8988T (cell line): ENCODE data around the gene MYEF2.

Experiments used
- DNase-seq: peaks from one replicate; pipeline ENCODE4 v3.0.0; 2011

MYEF2 gene, protein sequence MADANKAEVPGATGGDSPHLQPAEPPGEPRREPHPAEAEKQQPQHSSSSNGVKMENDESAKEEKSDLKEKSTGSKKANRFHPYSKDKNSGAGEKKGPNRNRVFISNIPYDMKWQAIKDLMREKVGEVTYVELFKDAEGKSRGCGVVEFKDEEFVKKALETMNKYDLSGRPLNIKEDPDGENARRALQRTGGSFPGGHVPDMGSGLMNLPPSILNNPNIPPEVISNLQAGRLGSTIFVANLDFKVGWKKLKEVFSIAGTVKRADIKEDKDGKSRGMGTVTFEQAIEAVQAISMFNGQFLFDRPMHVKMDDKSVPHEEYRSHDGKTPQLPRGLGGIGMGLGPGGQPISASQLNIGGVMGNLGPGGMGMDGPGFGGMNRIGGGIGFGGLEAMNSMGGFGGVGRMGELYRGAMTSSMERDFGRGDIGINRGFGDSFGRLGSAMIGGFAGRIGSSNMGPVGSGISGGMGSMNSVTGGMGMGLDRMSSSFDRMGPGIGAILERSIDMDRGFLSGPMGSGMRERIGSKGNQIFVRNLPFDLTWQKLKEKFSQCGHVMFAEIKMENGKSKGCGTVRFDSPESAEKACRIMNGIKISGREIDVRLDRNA

DNA sequence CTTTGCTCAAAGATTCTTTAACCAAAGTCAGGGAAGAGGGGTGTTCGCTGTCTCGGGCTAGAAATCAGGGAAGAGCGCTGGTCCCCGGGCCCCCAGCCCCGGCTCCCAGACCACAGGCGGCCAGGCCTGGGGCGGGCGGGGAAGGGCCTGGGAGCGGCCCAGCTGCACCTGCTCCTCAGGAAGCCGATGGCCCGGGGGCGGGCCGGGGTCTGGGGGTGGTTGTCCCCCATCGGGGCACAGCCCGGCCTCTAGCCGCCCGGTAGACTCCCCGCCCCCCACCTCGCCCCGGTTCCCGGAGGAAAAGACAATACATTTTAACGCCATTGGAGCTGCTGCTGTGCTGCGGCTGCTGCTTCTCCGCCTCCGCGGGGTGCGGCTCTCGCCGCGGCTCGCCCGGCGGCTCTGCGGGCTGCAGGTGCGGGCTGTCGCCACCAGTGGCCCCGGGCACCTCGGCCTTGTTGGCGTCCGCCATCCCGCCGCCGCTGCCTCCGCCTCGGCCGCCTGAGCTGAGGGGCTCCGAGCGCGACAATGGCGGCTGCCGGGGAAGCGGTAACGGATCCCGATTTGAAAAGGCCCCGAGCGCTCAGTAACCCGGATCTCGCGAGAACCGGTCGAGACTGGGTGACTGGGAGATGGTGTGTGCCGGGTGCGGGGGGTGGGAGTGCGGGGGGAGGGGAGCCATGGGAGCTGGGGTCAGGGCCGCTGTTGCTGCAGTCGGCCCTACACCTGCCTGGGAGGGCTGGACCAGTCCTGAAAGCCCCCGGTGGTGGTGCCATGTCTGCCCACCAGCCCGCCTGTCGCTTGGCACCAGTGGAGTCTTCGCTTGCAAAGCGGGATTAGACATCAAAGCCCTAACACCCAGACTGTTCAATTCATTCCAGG is at the start of gene MYEF2:
MYEF2 (minus strand) TSS at position 530 of the 882 bp plus-strand sequence; CDS start at position 472, 58 bp downstream.
- DNase-seq, result peak; percentile 38

DNA sequence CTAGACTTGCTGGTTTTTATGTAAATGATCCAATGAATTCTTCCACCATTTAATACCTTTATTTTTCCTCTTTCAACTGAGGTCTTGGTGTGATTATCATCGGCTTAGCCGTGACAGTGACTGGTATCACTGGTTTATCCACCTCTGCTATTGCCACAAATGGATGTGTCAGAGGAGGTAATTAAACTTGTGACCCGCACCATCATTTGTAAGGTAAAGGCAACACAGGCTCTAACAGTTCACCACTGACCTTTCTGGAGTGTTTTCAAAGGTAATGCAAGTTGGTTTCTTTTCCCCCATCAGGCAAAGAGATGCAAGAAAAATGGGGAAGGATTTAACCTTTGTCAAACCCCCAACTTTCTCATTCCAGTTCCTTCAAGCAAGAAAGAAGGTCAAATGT is 47.7 kb upstream of the MYEF2 start:
- no peak for DNase-seq

DNA sequence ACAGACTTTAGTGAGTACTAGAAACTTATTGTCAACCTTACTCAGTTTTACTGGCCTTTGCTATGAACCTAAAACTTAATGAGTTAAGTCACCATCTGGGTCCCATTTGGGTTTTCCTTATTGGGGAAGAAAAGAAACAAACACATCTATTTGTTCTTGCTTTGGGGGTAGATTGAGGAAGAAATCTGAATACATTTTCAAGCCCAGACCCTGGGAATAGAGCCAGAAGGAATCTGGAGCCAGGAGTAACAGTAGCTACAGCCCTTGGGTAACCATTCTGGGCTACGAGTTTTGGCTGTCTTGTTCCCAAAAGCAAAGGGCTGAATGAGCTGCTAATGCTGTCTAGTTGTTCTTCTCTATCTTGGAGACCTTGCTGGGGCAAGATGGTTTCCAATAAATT is 44.5 kb upstream of the MYEF2 start:
- DNase-seq, result no peak

DNA sequence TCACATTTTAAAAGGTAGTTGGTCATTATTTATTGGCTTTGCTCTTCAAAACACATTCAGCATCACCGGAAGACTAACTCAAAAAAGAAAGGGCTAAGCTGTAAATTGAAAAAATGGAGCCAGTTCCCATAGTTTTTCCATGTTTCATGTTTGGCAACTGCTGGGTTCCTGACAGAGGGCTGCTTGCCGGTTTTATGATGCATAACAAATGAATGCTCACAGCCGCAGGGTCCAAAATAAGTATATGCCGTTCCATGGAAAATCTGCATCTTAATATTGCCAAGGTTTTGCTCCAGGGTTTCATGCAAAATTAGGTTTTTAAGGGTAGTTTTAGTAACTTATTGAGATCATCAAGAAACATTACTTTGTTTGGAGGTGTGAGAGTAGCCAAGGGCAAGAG is 43.8 kb upstream of the MYEF2 start:
- DNase-seq, result no peak

DNA sequence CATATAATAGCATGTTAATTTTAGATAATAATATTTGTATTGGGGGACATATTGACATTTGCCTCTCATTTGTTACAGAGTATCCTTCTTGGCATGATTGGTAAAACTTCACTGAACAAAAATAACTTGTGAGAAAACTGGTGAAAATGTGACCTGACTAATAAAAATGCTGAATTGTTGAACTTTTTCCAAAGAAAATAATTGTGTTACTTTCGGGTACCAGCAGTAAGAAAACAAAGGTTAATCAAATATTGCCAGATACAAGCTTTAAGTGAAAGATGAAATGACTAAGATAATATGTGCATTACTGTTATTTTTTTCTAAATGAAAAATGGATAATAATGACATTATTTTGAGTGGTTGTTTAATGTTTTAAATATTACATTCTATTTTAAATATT is 43.2 kb upstream of the MYEF2 start:
- no peak for DNase-seq

DNA sequence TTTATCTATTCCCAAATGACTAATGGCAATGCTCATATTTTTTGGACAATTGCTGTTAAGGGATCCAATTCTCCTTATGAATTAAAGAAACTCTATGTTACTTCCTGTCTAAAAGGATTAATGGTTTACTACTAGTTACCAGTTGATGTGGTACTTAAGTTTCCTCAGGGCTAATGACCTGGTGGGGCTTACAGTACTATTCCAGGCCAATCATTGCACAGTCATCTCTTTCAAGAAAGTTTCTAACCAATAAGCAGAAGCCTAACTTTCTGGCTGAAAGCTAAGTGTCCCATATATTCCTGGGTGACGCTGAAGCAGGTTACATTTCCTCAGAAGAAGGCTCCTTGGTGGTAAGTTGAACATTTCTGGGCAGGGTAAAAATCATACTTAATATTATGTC is 27.9 kb upstream of the MYEF2 start, which contains the start of gene SLC12A1:
SLC12A1 (plus strand) TSS at position 322 of the 400 bp plus-strand sequence. CDS start 1,418 bp downstream, outside the sequence.
- DNase-seq, result no peak

DNA sequence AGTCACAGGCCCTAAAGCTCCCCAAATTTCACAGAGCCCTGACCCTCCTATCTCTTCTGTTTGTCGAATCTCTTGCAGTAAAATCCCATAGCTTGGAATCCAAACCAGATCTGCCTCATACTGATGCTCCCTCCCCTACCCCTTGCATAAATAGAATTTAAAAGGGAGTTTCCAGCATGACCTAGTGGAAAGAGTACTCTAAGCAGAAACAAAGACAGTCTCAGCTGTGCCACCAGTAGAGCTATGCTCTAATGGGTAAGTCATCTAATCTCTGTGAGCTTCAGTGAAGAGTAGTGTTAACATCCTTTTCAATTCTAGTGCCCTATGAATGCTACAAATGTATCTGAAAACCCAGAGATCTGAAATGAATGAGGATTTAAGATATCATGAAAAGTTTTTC is 24.0 kb upstream of the MYEF2 start:
- DNase-seq, result no peak

DNA sequence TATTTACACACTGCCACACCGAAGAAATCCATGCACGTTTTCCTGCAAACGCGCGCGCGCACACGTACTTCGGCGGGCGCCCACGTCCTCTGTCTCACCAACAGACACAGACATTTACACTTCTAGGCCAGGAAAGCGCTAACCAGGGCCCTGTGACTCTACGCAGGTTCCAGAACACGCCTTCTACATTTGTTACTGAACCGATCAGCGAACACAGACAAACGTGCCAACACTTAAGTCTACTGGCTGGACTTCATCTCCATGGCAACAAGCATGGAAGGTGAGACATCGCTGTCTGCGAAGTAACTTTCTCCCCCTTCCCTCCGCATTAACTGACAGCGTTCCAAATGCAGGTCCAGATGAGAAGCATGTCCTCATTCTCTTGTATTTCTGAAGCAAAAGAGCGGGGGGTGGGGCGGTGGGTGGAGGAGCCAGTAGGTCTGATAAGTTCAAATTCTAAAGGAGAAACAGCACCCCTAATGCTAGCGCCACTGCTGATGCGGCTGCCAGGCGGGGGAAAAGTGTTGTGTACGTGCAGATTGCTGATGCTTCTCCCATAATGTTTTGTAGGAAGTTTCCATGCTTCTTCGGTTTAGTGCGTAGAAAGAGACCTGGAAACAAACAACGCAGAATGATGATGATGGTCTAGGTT is 13.6 kb upstream of the MYEF2 start, which contains the start of gene CTXN2:
CTXN2 (plus strand) TSS at position 92 of the 652 bp plus-strand sequence. CDS start 9,636 bp downstream, outside the sequence.
- no peak for DNase-seq

DNA sequence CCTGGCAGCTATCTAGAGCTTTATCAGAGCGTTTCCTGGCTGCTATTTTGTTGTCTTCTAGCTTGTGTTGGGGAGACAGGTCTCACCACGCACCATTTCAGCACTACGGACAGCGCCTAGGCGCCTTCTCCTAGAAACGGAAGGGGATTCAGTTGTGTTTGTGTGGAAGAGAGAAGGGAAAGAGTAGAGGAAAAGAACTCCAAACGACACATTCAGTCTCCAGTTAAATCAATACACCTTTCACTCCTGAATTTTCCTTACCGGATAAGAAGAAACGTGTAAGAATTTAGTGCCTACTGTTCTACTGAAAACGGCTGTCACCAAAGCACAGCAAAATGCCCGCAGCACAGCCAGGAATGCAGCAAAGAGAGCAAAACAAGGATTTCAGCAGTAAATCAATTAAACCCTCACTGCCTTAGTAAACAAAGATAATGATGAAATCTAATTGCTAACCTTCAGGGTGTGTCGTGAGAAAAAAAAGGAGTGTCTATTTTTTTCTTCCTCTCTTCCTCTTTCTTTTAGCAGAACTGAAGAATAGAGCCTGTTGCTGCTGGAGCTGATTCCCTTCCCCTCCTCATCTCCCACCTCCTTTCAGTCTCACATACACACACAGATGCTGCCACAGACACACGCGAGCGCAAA is 13.0 kb upstream of the MYEF2 start:
- no peak for DNase-seq

DNA sequence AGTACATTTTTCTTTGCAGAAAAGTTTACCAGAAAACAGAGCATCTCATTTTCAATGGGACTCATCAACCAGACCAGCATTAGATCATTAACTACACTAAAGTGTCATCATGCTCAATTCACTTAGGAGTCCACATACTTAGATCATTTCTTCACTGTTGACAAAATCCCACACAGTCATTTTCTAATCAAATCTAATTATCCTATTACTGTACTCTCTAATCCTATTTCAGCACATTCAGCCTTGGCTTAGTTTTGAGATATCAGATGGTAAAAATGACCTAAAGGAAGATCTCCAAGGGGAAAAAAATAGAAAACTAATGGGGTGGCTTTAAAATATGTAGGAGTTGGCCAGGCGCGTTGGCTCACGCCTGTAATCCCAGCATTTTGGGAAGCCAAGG is 8.2 kb upstream of the MYEF2 start:
- no peak for DNase-seq

DNA sequence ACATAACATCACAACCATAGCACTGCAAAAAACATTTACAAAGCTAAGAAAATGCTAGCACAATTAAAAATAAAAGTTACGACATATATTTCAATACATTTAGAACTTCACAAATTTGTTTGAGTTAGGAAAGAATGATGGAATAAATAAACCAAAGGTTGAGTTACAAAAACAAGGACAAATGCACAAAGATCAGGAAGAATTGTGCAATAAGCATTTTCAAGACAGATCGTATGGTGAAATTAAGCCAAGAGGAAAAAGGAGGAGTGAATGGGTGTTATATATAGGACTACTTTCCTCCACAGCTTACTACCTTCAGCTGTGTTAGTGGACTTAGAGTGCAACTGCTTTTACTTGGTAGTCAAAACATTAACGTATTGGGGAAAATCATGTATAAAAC is 7.4 kb upstream of the MYEF2 start:
- no peak for DNase-seq

DNA sequence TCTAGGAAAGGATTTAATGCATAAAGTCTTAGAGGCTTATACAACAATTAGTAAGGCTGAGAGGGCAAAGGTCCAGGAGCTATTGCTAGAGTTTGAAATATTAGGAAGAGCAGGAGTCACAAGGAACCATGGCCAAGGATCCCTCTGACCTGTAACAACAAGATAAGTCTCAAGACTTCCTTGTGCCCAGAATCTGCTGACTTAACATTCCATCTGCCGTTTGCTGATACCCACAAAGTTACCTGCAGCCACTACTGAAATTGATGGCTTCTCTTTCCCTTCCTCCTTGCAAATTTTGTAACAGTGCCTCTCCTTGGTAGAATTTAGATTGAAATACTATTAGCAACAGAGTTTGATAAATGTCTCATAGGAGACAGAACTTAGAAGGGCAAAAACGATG is 4.7 kb upstream of the MYEF2 start:
- DNase-seq, result no peak

DNA sequence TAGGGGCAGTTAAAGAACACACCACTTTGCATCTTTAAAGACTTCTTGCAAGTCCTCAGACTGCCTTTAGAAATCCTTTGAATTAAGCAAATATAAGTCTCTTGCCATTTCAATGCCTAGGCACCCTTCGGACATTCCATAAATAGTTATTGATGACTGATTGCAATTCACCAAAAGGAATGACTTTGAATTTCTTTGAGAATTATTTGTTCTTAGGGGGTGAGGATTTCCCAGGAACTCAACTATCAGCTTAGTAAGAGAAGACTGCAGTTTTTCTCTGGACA is 495 bp upstream of the MYEF2 start:
- DNase-seq, result no peak

DNA sequence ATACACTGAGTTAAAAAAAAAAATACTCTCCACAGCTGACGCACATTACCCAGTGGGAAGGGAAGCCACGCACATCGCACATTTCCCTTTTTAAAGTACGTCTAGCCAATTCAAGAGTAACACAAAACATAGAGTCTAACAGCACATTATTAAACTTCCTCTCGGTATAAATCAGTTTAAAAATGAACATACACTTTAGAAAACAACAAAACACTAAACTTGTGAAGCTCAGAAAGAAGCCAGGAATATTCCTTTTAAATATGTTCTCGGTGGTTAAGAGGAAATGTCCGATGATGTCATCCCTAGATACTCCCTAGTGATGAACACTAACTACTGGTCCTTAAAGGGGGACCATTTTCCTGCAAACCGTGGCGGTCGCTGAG is 721 bp downstream of the MYEF2 start:
- no peak for DNase-seq

DNA sequence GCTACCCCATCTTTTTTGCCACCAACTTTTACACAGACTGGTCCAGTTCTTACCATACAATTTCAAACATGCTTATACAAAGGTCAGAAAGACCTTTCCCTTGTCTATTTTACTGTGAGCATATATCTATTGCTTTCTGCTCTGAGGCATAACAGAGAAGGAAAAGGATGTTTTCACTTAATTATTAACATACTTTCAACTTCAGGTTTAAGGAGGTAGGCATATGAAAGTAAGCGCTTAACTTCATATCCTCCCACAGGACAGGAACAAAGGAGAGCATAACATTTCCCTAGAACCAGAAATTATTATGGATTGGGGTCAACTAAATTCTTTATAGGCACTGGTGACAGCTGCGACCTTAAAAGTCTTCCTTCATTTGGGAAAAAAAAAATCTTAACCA is 1.1 kb downstream of the MYEF2 start:
- DNase-seq, result no peak

DNA sequence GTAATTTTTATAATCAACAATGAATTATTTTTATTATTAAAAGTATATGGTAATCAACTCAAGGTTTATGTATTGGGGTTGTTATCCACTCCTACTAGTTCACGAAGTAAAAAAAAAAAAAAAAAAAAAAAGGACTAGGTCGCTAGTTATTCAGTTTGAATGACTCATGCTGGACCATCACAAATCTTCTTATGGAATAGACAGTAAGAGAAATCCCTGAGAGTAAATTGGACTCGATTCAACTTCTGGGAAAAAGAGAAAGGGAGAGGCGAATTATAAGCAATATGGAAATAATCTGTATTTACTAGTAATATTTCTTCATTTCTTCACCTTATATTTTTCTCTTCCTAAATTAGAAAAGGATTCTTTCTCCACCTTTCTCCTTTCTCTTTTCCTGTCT is 2.0 kb downstream of the MYEF2 start:
- DNase-seq, result no peak

DNA sequence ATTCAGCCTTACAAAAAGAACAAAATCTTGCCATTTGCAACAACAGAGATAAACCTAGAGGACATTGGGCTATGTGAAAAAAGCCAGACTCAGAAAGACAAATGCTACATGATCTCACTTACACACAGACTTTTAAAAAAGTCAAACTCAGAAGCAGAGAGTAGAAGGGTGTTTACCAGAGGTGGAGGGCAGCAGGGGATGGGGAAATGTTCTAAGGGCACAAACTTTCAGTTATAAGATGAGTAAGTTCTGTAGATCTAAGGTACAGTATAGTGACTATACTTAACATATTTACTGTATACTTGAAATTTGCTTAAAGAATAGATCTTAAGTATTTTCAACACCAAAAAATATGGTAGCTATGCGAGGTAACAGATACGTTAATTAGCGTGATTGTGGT is 3.0 kb downstream of the MYEF2 start:
- no peak for DNase-seq

DNA sequence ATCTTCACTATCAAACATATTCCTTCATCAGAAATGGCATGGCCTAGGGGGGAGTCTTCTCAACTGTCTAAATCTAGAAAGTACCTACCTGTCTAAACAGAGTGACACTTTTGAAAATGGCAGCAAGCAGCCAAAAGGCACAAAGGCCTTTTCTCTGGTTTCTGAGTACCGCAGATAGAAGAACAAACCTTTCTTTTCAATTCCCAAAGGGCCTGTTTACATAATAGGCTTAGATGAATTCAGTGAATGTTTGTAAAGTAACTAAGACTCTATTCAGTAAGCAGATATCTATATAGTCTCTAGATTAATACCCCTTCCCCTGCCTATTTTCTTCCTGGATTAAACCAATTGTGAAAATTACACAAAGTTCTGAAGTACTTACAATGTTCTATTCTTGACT is 7.1 kb downstream of the MYEF2 start:
- no peak for DNase-seq

DNA sequence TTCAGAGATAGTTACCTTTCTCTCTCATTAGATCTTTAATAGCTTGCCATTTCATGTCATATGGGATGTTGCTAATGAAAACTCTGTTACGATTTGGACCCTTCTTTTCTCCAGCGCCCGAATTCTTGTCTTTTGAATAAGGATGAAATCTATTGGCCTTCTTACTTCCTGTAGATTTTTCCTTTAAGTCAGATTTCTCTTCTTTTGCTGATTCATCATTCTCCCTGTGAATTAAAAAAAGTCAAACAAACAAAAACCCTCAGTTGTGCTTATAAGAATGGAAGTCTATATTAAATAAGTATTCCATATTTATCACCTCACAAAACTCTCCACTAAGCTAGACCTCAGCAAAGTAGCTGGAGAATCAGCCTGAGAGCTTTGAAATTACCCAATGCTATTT is 9.5 kb downstream of the MYEF2 start:
- no peak for DNase-seq

DNA sequence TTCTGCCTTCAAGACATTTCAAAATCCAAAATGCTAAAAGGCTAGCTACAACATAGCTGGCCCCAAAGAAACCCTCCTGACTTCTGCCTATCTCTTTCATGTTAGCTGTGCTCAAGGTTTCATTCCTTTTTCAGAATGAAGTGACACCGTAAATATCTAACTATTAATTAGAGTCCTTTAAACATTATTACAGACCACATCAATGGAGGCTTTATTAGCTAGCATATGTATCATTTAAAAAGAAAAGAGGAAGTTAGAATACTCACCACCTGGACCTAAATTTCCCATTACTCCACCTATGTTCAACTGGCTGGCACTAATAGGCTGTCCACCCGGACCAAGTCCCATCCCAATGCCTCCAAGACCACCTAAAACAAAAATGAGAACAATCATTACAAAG is 24.6 kb downstream of the MYEF2 start:
- no peak for DNase-seq

DNA sequence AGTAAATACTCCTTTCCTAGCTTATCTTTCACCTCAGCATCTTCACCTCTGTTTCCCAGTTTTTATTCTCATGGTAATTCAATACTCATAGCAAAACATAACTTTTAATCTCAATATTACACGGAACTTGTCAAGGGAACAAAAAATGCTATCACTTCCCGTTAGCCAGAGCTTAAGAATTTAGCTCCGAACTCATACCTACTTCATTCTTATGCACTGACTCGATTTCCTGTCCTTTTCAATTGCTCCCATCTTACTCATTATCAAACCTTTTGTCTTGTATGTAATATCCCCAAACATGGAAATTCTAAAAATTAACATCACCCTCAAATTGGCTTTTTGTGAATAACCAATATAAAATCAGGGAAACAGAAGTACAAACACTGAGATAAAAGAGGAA is 28.2 kb downstream of the MYEF2 start:
- DNase-seq, result no peak

DNA sequence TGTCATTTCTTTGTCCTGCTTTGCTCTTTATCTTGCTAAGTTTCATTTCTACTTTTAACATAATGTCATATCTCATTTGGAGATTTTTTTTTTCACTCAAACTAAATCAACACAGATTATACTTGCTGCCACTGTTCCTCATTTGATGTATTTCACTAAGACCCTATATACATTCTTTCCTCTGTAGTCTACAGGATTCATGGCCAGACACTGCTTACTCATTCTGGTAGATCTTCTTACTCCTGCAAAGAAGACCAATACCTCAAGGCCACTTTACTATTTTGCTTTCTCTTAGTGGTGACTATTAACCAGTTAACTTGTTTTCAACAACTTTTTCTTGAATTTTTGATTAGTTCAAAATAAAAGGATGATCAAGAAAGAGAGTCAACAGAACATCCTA is 30.7 kb downstream of the MYEF2 start:
- no peak for DNase-seq

DNA sequence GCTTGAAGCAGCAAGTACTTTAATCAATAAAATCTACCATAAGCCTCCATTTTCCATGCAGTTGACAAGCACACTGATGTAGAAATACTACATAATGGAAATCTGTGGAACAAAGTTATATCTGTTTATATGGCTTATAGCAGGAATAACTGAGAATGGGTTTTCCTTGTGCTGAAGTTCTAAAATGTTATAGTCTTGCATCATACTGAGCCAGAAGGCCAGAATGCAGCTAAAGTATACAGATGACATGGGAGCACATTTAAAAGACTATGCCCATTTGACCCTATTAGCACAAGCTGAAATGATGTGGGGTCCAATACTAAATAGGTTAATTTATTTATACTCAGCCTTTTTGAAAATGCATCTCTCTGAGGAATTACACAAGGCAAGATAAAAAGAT is 32.2 kb downstream of the MYEF2 start:
- DNase-seq, result no peak
